H1 (cell line): ENCODE measurements around the gene LRRC45. TPM values are rescaled to one million over a fixed set of nuclear protein-coding genes. Genes with fewer than 3 reads are reported as not detected.

Source experiments
- CTCF ChIA-PET: fragments of 300-600 bp; sonication (Branson Sonifier 250); formaldehyde crosslinking; loops from one replicate; lab custom pipeline; 2021; ENCODE audit not compliant: partially characterized antibody; lab: Charles Lee
- POLR2A ChIA-PET: fragments of 300-600 bp; sonication (Branson Sonifier 250); formaldehyde crosslinking; loops from one replicate; lab custom pipeline; 2021; ENCODE audit warnings: inconsistent platforms; ENCODE audit not compliant: partially characterized antibody; lab: Charles Lee
- DNase-seq, 2 experiments: peaks; one replicate each; pipeline versions ENCODE4 v3.0.0 to v3.0.0-alpha.2; 2010 to 2022; ENCODE audit warnings: low spot score in 2 of 2, low read depth in 1 of 2, mixed read lengths in 1 of 2
- FAIRE-seq: peaks from 2 replicates; lab custom pipeline; 2011; peaks lifted over from hg19 to GRCh38; lab: Jason Lieb, UNC
- H2AFZ ChIP-seq: 2 replicates; pipeline ENCODE4 v1.8.1; 2012; ENCODE audit warnings: low read length, inconsistent platforms
- H2AK5ac ChIP-seq: 2 replicates; pipeline ENCODE4 v1.6.1; 2013; ENCODE audit warnings: low read depth, low read length
- H2BK120ac ChIP-seq: replicated peaks from 2 replicates; pipeline ENCODE3; 2013; ENCODE audit warnings: low read depth, low read length, inconsistent platforms
- H2BK12ac ChIP-seq: 2 replicates; pipeline ENCODE4 v1.6.1; 2013; ENCODE audit warnings: low read depth, low read length
- H2BK15ac ChIP-seq: 2 replicates; pipeline ENCODE4 v1.6.1; 2013; ENCODE audit warnings: low read length
- H2BK20ac ChIP-seq: 2 replicates; pipeline ENCODE4 v1.6.1; 2013; ENCODE audit warnings: low read length
- H2BK5ac ChIP-seq: 2 replicates; pipeline ENCODE4 v1.6.1; 2013; ENCODE audit warnings: low read depth, low read length
- H3K14ac ChIP-seq: 2 replicates; pipeline ENCODE4 v1.6.1; 2013; ENCODE audit warnings: inconsistent platforms; ENCODE audit not compliant: insufficient read length
- H3K18ac ChIP-seq: 2 replicates; pipeline ENCODE4 v1.6.1; 2013; ENCODE audit warnings: low read length; ENCODE audit errors: extremely low read depth
- H3K23ac ChIP-seq: 2 replicates; pipeline ENCODE4 v1.6.1; 2013; ENCODE audit warnings: inconsistent platforms; ENCODE audit not compliant: insufficient read length
- H3K23me2 ChIP-seq: 2 replicates; pipeline ENCODE4 v1.6.1; 2013; ENCODE audit warnings: low read depth, low read length
- H3K27ac ChIP-seq: 2 replicates; pipeline ENCODE4 v1.6.1; 2011; ENCODE audit warnings: low read depth, low read length, inconsistent platforms
- H3K27me3 ChIP-seq, 4 experiments: replicated peaks in 1 of 4; 1 replicate in 1 of 4; 2 replicates in 3 of 4; pipeline versions ENCODE4 v1.6.1 to v1.8.1; 2011 to 2013; ENCODE audit warnings: low read length in 3 of 4, mild to moderate bottlenecking in 3 of 4, inconsistent platforms in 2 of 4, mixed read lengths in 2 of 4, moderate library complexity in 1 of 4; ENCODE audit not compliant: control insufficient read depth in 3 of 4, insufficient read depth in 3 of 4; ENCODE audit errors: extremely low read depth in 1 of 4
- H3K36me3 ChIP-seq, 4 experiments: 2 replicates each; pipeline versions ENCODE4 v1.6.1 to v1.8.1; 2011 to 2013; ENCODE audit warnings: mild to moderate bottlenecking in 4 of 4, low read length in 3 of 4, moderate library complexity in 2 of 4, control low read depth in 1 of 4, inconsistent platforms in 1 of 4; ENCODE audit not compliant: insufficient read depth in 4 of 4, control insufficient read depth in 2 of 4
- H3K4ac ChIP-seq: replicated peaks from 2 replicates; pipeline ENCODE3; 2013; ENCODE audit warnings: low read length, low read depth, mixed read lengths, inconsistent platforms; ENCODE audit not compliant: insufficient read length
- H3K4me1 ChIP-seq, 4 experiments: replicated peaks in 1 of 4; 1 replicate in 1 of 4; 2 replicates in 3 of 4; pipeline versions ENCODE4 v1.6.1 to v1.8.1; 2011 to 2013; ENCODE audit warnings: low read length in 3 of 4, inconsistent platforms in 2 of 4, mixed read lengths in 1 of 4; ENCODE audit not compliant: insufficient read depth in 4 of 4, control insufficient read depth in 3 of 4
- H3K4me2 ChIP-seq, 2 experiments: 2 replicates each; pipeline versions ENCODE4 v1.6.1 to v1.8.1; 2011 to 2013; ENCODE audit warnings: low read depth in 2 of 2, low read length in 2 of 2, control low read depth in 1 of 2, inconsistent platforms in 1 of 2, mild to moderate bottlenecking in 1 of 2; ENCODE audit not compliant: insufficient read depth in 1 of 2
- H3K4me3 ChIP-seq, 4 experiments: fragments of 200-600, 300-600 bp in 1 of 4; sonication (generic), shearing (Covaris generic), sonication (Bioruptor Twin) in 1 of 4; 2 replicates each; pipeline versions ENCODE4 v1.5.1 to v1.8.1; 2011 to 2016; ENCODE audit warnings: low read length in 4 of 4, low read depth in 3 of 4, control low read depth in 2 of 4, inconsistent platforms in 2 of 4, mild to moderate bottlenecking in 2 of 4, mixed read lengths in 1 of 4, moderate library complexity in 1 of 4; ENCODE audit not compliant: insufficient read depth in 2 of 4; ENCODE audit errors: extremely low read depth in 1 of 4
- H3K56ac ChIP-seq: replicated peaks from 2 replicates; pipeline ENCODE3; 2013; ENCODE audit warnings: low read depth, mild to moderate bottlenecking, mixed read lengths, low read length, inconsistent platforms; ENCODE audit not compliant: insufficient read length
- H3K79me1 ChIP-seq: 2 replicates; pipeline ENCODE4 v1.6.1; 2013; ENCODE audit warnings: low read depth, low read length, control low read depth
- H3K79me2 ChIP-seq, 2 experiments: 2 replicates each; pipeline versions ENCODE4 v1.6.1 to v1.8.1; 2012 to 2013; ENCODE audit warnings: low read length in 2 of 2, mild to moderate bottlenecking in 2 of 2, inconsistent platforms in 1 of 2; ENCODE audit not compliant: insufficient read depth in 2 of 2, control insufficient read depth in 1 of 2
- H3K9ac ChIP-seq, 4 experiments: replicated peaks in 1 of 4; 1 replicate in 1 of 4; 2 replicates in 3 of 4; pipeline versions ENCODE4 v1.6.1 to v1.8.1; 2011 to 2013; ENCODE audit warnings: low read depth in 3 of 4, low read length in 3 of 4, control low read depth in 2 of 4, mild to moderate bottlenecking in 2 of 4, moderate library complexity in 2 of 4, inconsistent platforms in 1 of 4; ENCODE audit errors: extremely low read depth in 1 of 4
- H3K9me3 ChIP-seq, 2 experiments: 2 replicates each; pipeline versions ENCODE4 v1.6.1 to v1.8.1; 2012 to 2013; ENCODE audit warnings: mild to moderate bottlenecking in 2 of 2, moderate library complexity in 2 of 2, control low read depth in 1 of 2, inconsistent platforms in 1 of 2, low read depth in 1 of 2, low read length in 1 of 2, mixed read lengths in 1 of 2; ENCODE audit not compliant: insufficient read depth in 2 of 2
- H4K20me1 ChIP-seq, 2 experiments: replicated peaks in 1 of 2; 2 replicates each; pipeline versions ENCODE3 to v1.8.1; 2011 to 2013; ENCODE audit warnings: inconsistent platforms in 2 of 2, low read length in 2 of 2, mild to moderate bottlenecking in 1 of 2; ENCODE audit not compliant: insufficient read depth in 2 of 2, control insufficient read depth in 1 of 2
- H4K5ac ChIP-seq: 2 replicates; pipeline ENCODE4 v1.6.1; 2013; ENCODE audit warnings: low read length, low read depth, mixed read lengths, inconsistent platforms; ENCODE audit not compliant: insufficient read length
- H4K8ac ChIP-seq: 2 replicates; pipeline ENCODE4 v1.8.0; 2013; ENCODE audit warnings: mild to moderate bottlenecking, moderate library complexity, low read length, inconsistent platforms; ENCODE audit not compliant: insufficient read depth; ENCODE audit errors: extremely low read depth
- H4K91ac ChIP-seq: replicated peaks from 2 replicates; pipeline ENCODE3; 2013; ENCODE audit warnings: low read length, mixed read lengths, inconsistent platforms; ENCODE audit not compliant: insufficient read length
- CBX8 ChIP-seq: fragments of 300-800, 300-1000 bp; sonication (generic); IDR thresholded peaks from 2 replicates; pipeline ENCODE4 v1.7.1; 2016; ENCODE audit warnings: low read depth, low read length, borderline replicate concordance
- CEBPB ChIP-seq: IDR thresholded peaks from 2 replicates; pipeline ENCODE4 v1.6.1; 2012; ENCODE audit warnings: low read depth, low read length
- CHD2 ChIP-seq: IDR thresholded peaks from 2 replicates; pipeline ENCODE4 v1.6.1; 2012; ENCODE audit warnings: low read length, improper control_type of control experiment
- CTCF ChIP-seq, 3 experiments: IDR thresholded peaks; 1 replicate in 2 of 3; 2 replicates in 1 of 3; pipeline versions ENCODE4 v1.5.1 to v1.6.1; 2011; ENCODE audit warnings: low read length in 3 of 3, mild to moderate bottlenecking in 3 of 3, inconsistent platforms in 2 of 3, low read depth in 1 of 3, moderate library complexity in 1 of 3; ENCODE audit not compliant: insufficient read depth in 1 of 3; ENCODE audit errors: control extremely low read depth in 1 of 3
- GABPA ChIP-seq: IDR thresholded peaks from 2 replicates; pipeline ENCODE4 v1.6.1; 2011; ENCODE audit warnings: mild to moderate bottlenecking, low read length, moderate library complexity, borderline replicate concordance; ENCODE audit not compliant: insufficient read depth
- GTF2F1 ChIP-seq: IDR thresholded peaks from 2 replicates; pipeline ENCODE4 v1.6.1; 2012; ENCODE audit warnings: low read depth, low read length, improper control_type of control experiment, borderline replicate concordance
- JUND ChIP-seq: IDR thresholded peaks from 2 replicates; pipeline ENCODE4 v1.6.1; 2011; ENCODE audit warnings: mild to moderate bottlenecking, improper control_type of control experiment, low read length
- SIN3A ChIP-seq, 2 experiments: IDR thresholded peaks in 1 of 2; conservative IDR thresholded peaks in 1 of 2; 2 replicates each; pipeline ENCODE4 v1.6.1; 2011 to 2012; ENCODE audit warnings: low read length in 2 of 2, improper control_type of control experiment in 1 of 2, low read depth in 1 of 2, mild to moderate bottlenecking in 1 of 2
- SIX5 ChIP-seq: IDR thresholded peaks from 2 replicates; pipeline ENCODE4 v1.6.1; 2011; ENCODE audit warnings: mild to moderate bottlenecking, low read depth, low read length
- SRF ChIP-seq: IDR thresholded peaks from 2 replicates; pipeline ENCODE4 v1.6.1; 2011; ENCODE audit warnings: mild to moderate bottlenecking, low read depth, low read length, moderate library complexity
- SUZ12 ChIP-seq: fragments of 200-600 bp; sonication (generic); IDR thresholded peaks from 2 replicates; pipeline ENCODE4 v1.6.1; 2012; ENCODE audit warnings: mild to moderate bottlenecking, inconsistent platforms, low read length, moderate library complexity, mixed read lengths
- WGBS, 2 experiments: shearing (Covaris generic) in 1 of 2; methylation state at CpG; one replicate each; pipeline versions ENCODE4 v1.1.6 to v1.1.7; 2013 to 2015; ENCODE audit warnings: low lambda C conversion rate in 2 of 2, mixed read lengths in 2 of 2, inconsistent platforms in 1 of 2, low coverage in 1 of 2, missing lambda C conversion rate in 1 of 2; ENCODE audit not compliant: insufficient replicate concordance in 2 of 2, insufficient coverage in 1 of 2, insufficient read length in 1 of 2; ENCODE audit errors: extremely low coverage in 1 of 2, missing lambda C conversion rate in 1 of 2; 5-methylcytosine and 5-hydroxymethylcytosine counted together
- polyA plus RNA-seq, 7 experiments: library from polyadenylated mRNA; depleted of rRNA in 3 of 7; stranded (reverse) in 5 of 7; unstranded in 2 of 7; fragments of >200 nt in 5 of 7; fragments of 200-250 nt in 2 of 7; gene quantifications; 1 replicate in 5 of 7; 2 replicates in 1 of 7; 4 replicates in 1 of 7; pipeline versions ENCODE4 v1.2.1 to v1.2.3, GENCODE V29; 2011 to 2013; ENCODE audit warnings: missing spikeins in 2 of 7, mixed read lengths in 2 of 7
- total RNA-seq: library from RNA; stranded (reverse); fragmentation: NEBNext Ultra II Directional; extraction: Animal tissue kit (Norgen Biotek cat#: 25700); gene quantifications from 2 replicates; pipeline ENCODE4 v1.2.1, GENCODE V29; 2021

LRRC45 gene
- total and polyA plus RNA-seq, 2 of the 8 experiments (the other 6 are each of a cell fraction or from before 2014, with no cell fraction given): 11.5 to 29.0 TPM

DNA sequence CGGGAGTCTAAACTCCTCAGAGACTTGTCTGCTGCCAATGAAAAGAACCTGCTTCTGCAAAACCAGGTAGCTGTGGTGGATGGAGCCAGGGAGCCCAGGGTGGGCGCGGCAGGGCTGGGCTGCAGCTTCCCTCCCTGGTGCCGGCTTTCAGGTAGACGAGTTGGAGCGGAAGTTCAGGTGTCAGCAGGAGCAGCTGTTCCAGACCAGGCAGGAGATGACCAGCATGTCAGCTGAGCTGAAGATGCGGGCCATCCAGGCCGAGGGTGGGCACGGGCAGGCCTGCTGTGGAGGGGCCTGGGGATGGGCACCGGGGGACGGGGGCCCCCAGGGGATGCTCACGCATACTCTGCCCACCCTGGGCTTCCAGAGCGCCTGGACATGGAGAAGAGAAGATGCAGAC, 5.1 kb downstream of the LRRC45 start:
- 94% methylated on average over 13 of the region's 13 CpGs; no CpG with 5 or more reads in 1 of the 2 experiments for WGBS, 2 experiments
- TF ChIP-seq SIN3A (conservative IDR thresholded peaks at IDR 0.05 in 1 of 2, IDR thresholded peaks at IDR 0.05 in 1 of 2; ENCODE audit: low read depth in 1 of 2, low read length in 2 of 2) (no peak), CTCF (IDR thresholded peaks at IDR 0.05; ENCODE audit: control extremely low read depth in 1 of 3, insufficient read depth in 1 of 3, low read depth in 1 of 3, low read length in 3 of 3) (no peak), SUZ12 (no peak), CHD2 (no peak), CBX8 (no peak), SRF (no peak), GABPA (no peak), CEBPB (no peak), JUND (no peak), GTF2F1 (no peak), SIX5 (no peak)

More for the DNA sequence above, 5.1 kb downstream of the LRRC45 start:
- no peak overlapping the region for H3K23ac ChIP-seq
- H2AK5ac ChIP-seq: no peak overlapping the region
- no peak overlapping the region for H2BK20ac ChIP-seq
- peaks cover 0 to 16% (median 5%) of the 10 kb centered on the region in 4 experiments; a peak in 5 of 7 replicates for H3K4me1 ChIP-seq
- H2BK12ac ChIP-seq: no peak overlapping the region
- H2AFZ ChIP-seq: no peak overlapping the region
- H2BK5ac ChIP-seq: no peak overlapping the region
- DNase-seq: no peak
- no peak overlapping the region for H3K4ac ChIP-seq
- H3K9me3 ChIP-seq: no peaks in the 10 kb centered on the region
- peaks cover 13% of the 10 kb centered on the region for H3K23me2 ChIP-seq
- no peak overlapping the region for H4K8ac ChIP-seq
- H3K27ac ChIP-seq: no peak overlapping the region
- H3K4me3 ChIP-seq: no peak overlapping the region
- no peak overlapping the region for H4K5ac ChIP-seq
- no peak overlapping the region for H2BK15ac ChIP-seq
- no peak overlapping the region for H4K91ac ChIP-seq
- H3K79me2 ChIP-seq: peaks cover 0 to 2% of the 10 kb centered on the region in 2 experiments; a peak in 1 of 4 replicates
- no peak overlapping the region for H3K4me2 ChIP-seq
- H3K27me3 ChIP-seq: no peaks in the 10 kb centered on the region
- H3K18ac ChIP-seq: no peak overlapping the region
- no peak overlapping the region for H3K9ac ChIP-seq
- H2BK120ac ChIP-seq: no peak overlapping the region
- POLR2A ChIA-PET: interaction anchor here (0.6 to 4.9 kb wide), 2 partner anchors 27 to 53 kb away, joined by 3 to 38 read pairs; partner anchors contain the start of gene GPS1
- H4K20me1 ChIP-seq: peaks cover 0 to 15% of the 10 kb centered on the region in 2 experiments
- no peak overlapping the region for H3K14ac ChIP-seq
- CTCF ChIA-PET: interaction anchor here (0.6 to 2.5 kb wide), 6 partner anchors 38 to 124 kb away, joined by 3 to 10 read pairs (median 4); partner anchors contain the start of genes DUS1L and MAFG
- 0 out of 2 replicates have a peak, but pooled peaks cover 3% of the 10 kb centered on the region for H3K79me1 ChIP-seq
- FAIRE-seq: no peak
- no peaks in the 10 kb centered on the region; a peak in 1 of 8 replicates for H3K36me3 ChIP-seq
- no peak overlapping the region for H3K56ac ChIP-seq
